Right lobe of liver (tissue), 6 donors: ENCODE measurements around the gene MIP. TPM values are rescaled to one million over a fixed set of nuclear protein-coding genes. Genes with fewer than 3 reads are reported as not detected.
A peak's percentile ranks its signal among the peaks of the same experiment; 100 is the strongest.

Experiments used
- ATAC-seq, 4 donors: fragments of 200-7000 bp; cut with Tn5 transposase; one replicate each; pipeline ENCODE4 v1.9.1; 2020; ENCODE audit warnings: mild to moderate bottlenecking in 4 of 4, moderate library complexity in 4 of 4
- DNase-seq, 3 donors: peaks; one replicate each; pipeline ENCODE4 v3.0.0-alpha.2; 2020
- H3K27ac ChIP-seq, 3 donors: fragments of 200-600 bp; one replicate each; pipeline ENCODE4 v1.8.0; 2022
- H3K27me3 ChIP-seq, 2 donors: fragments of 200-600 bp; one replicate each; pipeline ENCODE4 v1.8.0; 2022
- H3K36me3 ChIP-seq, 4 donors: fragments of 200-600 bp; sonication (generic) in 1 of 4; one replicate each; pipeline versions ENCODE4 v1.5.1 to v1.8.0; 2017 to 2022; ENCODE audit warnings: control low read depth in 1 of 4
- H3K4me1 ChIP-seq, 4 donors: fragments of 200-600 bp; sonication (generic) in 1 of 4; one replicate each; pipeline versions ENCODE4 v1.5.1 to v1.8.0; 2017 to 2022; ENCODE audit warnings: control low read depth in 1 of 4
- H3K4me3 ChIP-seq, 3 donors: fragments of 200-600 bp; one replicate each; pipeline ENCODE4 v1.8.0; 2022
- H3K9me3 ChIP-seq, 4 donors: fragments of 200-600 bp; sonication (generic) in 1 of 4; one replicate each; pipeline versions ENCODE4 v1.5.1 to v1.8.0; 2017 to 2022; ENCODE audit warnings: control low read depth in 1 of 4
- POLR2A ChIP-seq: fragments of 450-650 bp; IDR thresholded peaks from one replicate; pipeline ENCODE4 v1.6.1; 2017; ENCODE audit warnings: antibody characterized with exemption, mild to moderate bottlenecking
- WGBS: methylation state at CpG from one replicate; pipeline ENCODE4 v1.1.6; 2018; ENCODE audit warnings: low coverage, low lambda C conversion rate; ENCODE audit not compliant: insufficient coverage; ENCODE audit errors: missing lambda C conversion rate; 5-methylcytosine and 5-hydroxymethylcytosine counted together
- intact Hi-C, 2 donors: fragments of 100-400 bp; cut with DNase I; formaldehyde crosslinking; loops; one replicate each; pipeline versions ENCODE4 v1.11.2 to v1.14.1; 2022
- total RNA-seq, 6 experiments: library from RNA; depleted of rRNA in 2 of 6; stranded (reverse); fragments of >200 nt in 2 of 6; fragmentation: NEBNext Ultra II Directional in 3 of 6; extraction: Animal tissue kit (Norgen Biotek cat#: 25700) in 3 of 6; gene quantifications; one replicate each; pipeline versions ENCODE4 v1.1.0 to v1.2.4, GENCODE V29; 2016 to 2023
- TF ChIP-seq, protein P1 (sequence below), 4 donors: fragments of 200-600 bp in 3 of 4; fragments of 450-650 bp in 1 of 4; IDR thresholded peaks; one replicate each; pipeline versions ENCODE4 v1.5.1 to v1.8.0; 2016 to 2022; ENCODE audit warnings: antibody characterized with exemption in 4 of 4, mild to moderate bottlenecking in 2 of 4
- donor health status: DM: no; HTN: yes; CAD: no.
- donor health status: DM: no; HTN: no; CAD: no.
- donor health status: DM: no; HTN: no; CAD: no.
- donor health status: DM: no; HTN: yes; CAD: no.
- donor health status: DM: no; HTN: yes; CAD: no.

Gene MIP
- total RNA-seq, 6 experiments from 2014 or later: 0.42 to 0.91 (median 0.76) TPM; not detected in 1

DNA sequence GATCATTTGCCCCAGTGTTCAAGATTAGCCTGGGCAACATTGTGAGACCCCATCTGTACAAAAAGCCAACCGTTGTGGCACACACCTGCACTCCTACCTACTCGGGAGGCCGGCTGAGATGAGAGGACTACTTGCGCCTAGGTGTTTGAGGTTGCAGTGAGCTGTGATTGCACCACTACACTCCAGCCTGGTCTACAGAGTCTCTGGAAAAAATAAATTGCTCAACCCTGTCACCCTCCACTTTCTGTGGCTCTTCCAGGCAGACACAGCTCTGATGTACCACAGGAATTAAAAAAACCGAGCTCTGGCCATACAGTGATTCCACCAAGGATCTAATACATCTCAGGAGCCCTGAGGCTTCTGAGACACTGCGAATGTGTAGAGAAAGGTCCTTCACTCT is 19.6 kb downstream of the MIP start:
- H3K4me1 ChIP-seq: no peaks in the 10 kb centered on the region
- no peak overlapping the region for H3K27ac ChIP-seq
- TF ChIP-seq POLR2A: no peak
- TF ChIP-seq, protein P1, sequence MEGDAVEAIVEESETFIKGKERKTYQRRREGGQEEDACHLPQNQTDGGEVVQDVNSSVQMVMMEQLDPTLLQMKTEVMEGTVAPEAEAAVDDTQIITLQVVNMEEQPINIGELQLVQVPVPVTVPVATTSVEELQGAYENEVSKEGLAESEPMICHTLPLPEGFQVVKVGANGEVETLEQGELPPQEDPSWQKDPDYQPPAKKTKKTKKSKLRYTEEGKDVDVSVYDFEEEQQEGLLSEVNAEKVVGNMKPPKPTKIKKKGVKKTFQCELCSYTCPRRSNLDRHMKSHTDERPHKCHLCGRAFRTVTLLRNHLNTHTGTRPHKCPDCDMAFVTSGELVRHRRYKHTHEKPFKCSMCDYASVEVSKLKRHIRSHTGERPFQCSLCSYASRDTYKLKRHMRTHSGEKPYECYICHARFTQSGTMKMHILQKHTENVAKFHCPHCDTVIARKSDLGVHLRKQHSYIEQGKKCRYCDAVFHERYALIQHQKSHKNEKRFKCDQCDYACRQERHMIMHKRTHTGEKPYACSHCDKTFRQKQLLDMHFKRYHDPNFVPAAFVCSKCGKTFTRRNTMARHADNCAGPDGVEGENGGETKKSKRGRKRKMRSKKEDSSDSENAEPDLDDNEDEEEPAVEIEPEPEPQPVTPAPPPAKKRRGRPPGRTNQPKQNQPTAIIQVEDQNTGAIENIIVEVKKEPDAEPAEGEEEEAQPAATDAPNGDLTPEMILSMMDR (IDR thresholded peaks at IDR 0.05): no peak
- no peak overlapping the region for H3K4me3 ChIP-seq
- DNase-seq (no peak), ATAC-seq (peak; percentile 16 to 56 (median 26))
- H3K36me3 ChIP-seq: peaks cover 0 to 3% (median 1%) of the 10 kb centered on the region in 4 donors
- no peaks in the 10 kb centered on the region for H3K9me3 ChIP-seq
- WGBS: 59% methylated on average over 5 of the region's 6 CpGs
- intact Hi-C loops: no loop called here
- no peaks in the 10 kb centered on the region for H3K27me3 ChIP-seq

DNA sequence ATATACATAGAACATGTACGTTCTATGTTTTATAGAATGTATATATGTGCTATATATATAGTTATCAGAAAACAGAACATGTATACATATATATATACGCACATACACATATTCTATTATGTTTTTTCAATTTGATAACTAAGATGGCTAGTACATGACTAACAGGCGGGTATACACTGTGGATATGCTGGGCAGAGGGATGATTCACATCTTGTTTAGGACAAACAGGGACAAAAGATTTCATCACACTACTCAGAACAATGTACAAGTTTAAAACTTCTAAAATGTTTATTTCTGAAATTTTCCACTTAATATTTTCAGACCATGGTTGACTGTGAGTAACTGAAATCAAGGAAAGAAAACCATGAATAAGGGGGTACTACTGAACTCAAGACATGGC is 22.6 kb downstream of the MIP start:
- intact Hi-C loops: no loop called here
- no peaks in the 10 kb centered on the region for H3K9me3 ChIP-seq
- WGBS: 96% methylated on average over 3 of the region's 3 CpGs
- no peaks in the 10 kb centered on the region for H3K27me3 ChIP-seq
- H3K36me3 ChIP-seq: peaks cover 0 to 6% (median 3%) of the 10 kb centered on the region in 4 donors
- H3K4me3 ChIP-seq: no peak overlapping the region
- TF ChIP-seq POLR2A: no peak
- TF ChIP-seq, protein P1 (IDR thresholded peaks at IDR 0.05): no peak
- no peak for ATAC-seq
- H3K4me1 ChIP-seq: no peaks in the 10 kb centered on the region
- no peak for DNase-seq
- no peak overlapping the region for H3K27ac ChIP-seq

DNA sequence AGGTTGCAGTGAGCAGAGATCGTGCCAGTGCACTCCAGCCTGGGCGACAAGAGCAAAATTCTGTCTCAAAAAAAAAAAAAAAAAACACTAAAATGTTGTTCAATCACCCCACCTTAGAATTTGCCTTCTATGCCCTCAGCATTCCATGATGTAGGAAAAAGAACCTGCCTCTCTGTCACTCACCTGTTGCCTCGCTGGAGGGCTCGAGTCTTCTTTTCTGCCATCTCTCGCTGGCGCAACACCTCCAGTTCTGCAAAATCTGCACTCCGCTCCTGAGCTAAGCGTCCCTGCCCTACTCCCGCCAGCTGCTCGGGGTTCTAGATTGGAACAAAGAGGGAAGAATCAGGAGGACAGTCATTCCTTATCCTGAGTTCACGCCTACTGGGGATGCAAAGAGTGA is 23.2 kb downstream of the MIP start:
- Histone ChIP-seq H3K27me3 (no peaks in the 10 kb centered on the region), H3K36me3 (peaks cover 0 to 6% (median 3%) of the 10 kb centered on the region in 4 donors), H3K9me3 (no peaks in the 10 kb centered on the region), H3K4me1 (peaks cover 0 to under 1% (median 0%) of the 10 kb centered on the region in 4 donors), H3K27ac (no peak overlapping the region), H3K4me3 (no peak overlapping the region)
- ATAC-seq (no peak), DNase-seq (no peak)
- no peak for TF ChIP-seq POLR2A
- intact Hi-C loops: no loop called here
- 94% methylated on average over 11 of the region's 11 CpGs for WGBS

DNA sequence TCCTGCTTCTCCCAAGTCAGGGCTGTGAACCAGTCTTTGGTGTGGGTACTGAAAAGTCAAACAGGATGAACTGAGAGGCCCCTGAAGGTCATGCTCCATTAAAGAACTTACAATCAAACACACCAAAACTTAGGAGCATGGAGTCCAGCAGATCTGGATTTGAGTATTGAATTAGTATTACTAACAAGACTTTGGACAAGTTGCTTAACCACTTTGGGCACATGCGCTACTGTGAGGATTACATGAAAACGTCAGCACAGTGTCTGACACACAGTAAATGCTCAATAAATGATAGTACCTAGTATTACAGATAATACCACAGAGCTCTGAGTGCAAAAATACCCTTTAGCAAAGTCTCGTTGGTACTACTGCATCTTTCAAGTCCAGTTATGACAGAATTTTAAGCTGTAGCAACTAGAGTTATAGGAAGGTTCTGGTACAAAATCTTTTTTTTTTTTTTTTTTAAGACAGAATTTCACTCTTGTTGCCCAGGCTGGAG is 28.5 kb downstream of the MIP start:
- no peaks in the 10 kb centered on the region for H3K9me3 ChIP-seq
- peaks cover 0 to 6% (median 2%) of the 10 kb centered on the region in 4 donors for H3K36me3 ChIP-seq
- peaks cover 0 to 7% (median 0%) of the 10 kb centered on the region in 4 donors for H3K4me1 ChIP-seq
- no peaks in the 10 kb centered on the region for H3K27me3 ChIP-seq
- no peak for DNase-seq
- TF ChIP-seq, protein P1 (IDR thresholded peaks at IDR 0.05): no peak
- TF ChIP-seq POLR2A: no peak
- H3K27ac ChIP-seq: no peak overlapping the region
- intact Hi-C loops: no loop called here
- no peak overlapping the region for H3K4me3 ChIP-seq
- 20% methylated on average over 3 of the region's 3 CpGs for WGBS
- ATAC-seq: peak; percentile 57 to 88 (median 74)

DNA sequence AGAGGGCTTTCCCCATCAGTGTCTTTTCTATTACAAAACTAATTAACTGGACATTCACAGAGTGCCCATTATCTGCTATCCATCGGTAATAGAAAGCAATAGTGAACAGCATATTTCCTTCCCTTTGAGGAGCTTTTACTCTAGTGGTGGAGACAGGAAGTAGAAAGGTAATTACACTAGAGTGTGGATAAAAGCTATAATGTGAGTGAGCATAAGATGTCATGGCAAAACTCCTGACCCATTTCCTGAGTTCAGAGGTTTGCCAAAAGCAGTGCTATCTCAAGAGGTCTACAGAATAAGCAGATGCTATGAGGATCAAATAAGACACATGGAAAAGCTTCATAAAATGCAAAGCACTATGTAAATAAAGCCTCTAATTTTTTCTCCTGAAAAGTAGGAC is 29.3 kb downstream of the MIP start:
- intact Hi-C loops: no loop called here
- ATAC-seq: no peak
- peaks cover 0 to 8% (median 3%) of the 10 kb centered on the region in 4 donors for H3K36me3 ChIP-seq
- no peaks in the 10 kb centered on the region for H3K27me3 ChIP-seq
- no peak overlapping the region for H3K4me3 ChIP-seq
- H3K4me1 ChIP-seq: peaks cover 0 to 7% (median 0%) of the 10 kb centered on the region in 4 donors
- no peaks in the 10 kb centered on the region for H3K9me3 ChIP-seq
- 50% methylated on average over 1 of the region's 1 CpG for WGBS
- no peak for DNase-seq
- H3K27ac ChIP-seq: no peak overlapping the region
- TF ChIP-seq, protein P1 (IDR thresholded peaks at IDR 0.05): no peak
- TF ChIP-seq POLR2A: no peak
